Activated CD8-positive, alpha-beta memory T cell treated with anti-CD3 and anti-CD28 coated beads, Interleukin-2, amount 10 ng/mL, durations not matched to agents 7 days and 5 days (primary cell): ENCODE results near the gene PDZD2. TPM values are rescaled to one million over a fixed set of nuclear protein-coding genes. Genes with fewer than 3 reads are reported as not detected.

Experiments
- ATAC-seq: fragments of 150-1000 bp; cut with Tn5 transposase; one replicate; pipeline ENCODE4 v1.10.0; 2021; ENCODE audit warnings: moderate library complexity
- CTCF ChIA-PET: fragments of 350-600 bp; sonication (Branson Sonifier 250); formaldehyde crosslinking; loops from one replicate; lab custom pipeline; 2021; ENCODE audit warnings: antibody characterized with exemption; lab: Charles Lee
- DNase-seq: peaks from one replicate; pipeline ENCODE4 v3.0.0-alpha.2; 2020
- H3K27ac Mint-ChIP-seq: one replicate; pipeline ENCODE4 v1.8.0; 2021; ENCODE audit warnings: mild to moderate bottlenecking, mixed read lengths
- H3K27me3 Mint-ChIP-seq: one replicate; pipeline ENCODE4 v1.8.0; 2021; ENCODE audit warnings: mixed read lengths
- H3K36me3 Mint-ChIP-seq: one replicate; pipeline ENCODE4 v1.8.0; 2021; ENCODE audit warnings: mild to moderate bottlenecking, mixed read lengths
- H3K4me1 Mint-ChIP-seq: one replicate; pipeline ENCODE4 v1.8.0; 2021; ENCODE audit warnings: mixed read lengths
- H3K4me3 Mint-ChIP-seq: one replicate; pipeline ENCODE4 v1.8.0; 2021; ENCODE audit warnings: mild to moderate bottlenecking, moderate library complexity, mixed read lengths
- H3K9me3 Mint-ChIP-seq: one replicate; pipeline ENCODE4 v1.8.0; 2022; ENCODE audit warnings: low read depth, mixed read lengths
- total RNA-seq, 2 experiments: library from RNA; stranded (reverse); gene quantifications; one replicate each; pipeline ENCODE4 v1.2.3, GENCODE V29; 2021

Gene PDZD2
- total RNA-seq, 2 experiments from 2014 or later = not detected

GRCh38 chr5:31641575-31641974 lies 2.6 kb downstream of the PDZD2 start:
- Mint-ChIP-seq H3K4me1 (peaks cover 3% of the 10 kb centered on the region), H3K27ac (no peak overlapping the region), H3K27me3 (peaks cover 20% of the 10 kb centered on the region), H3K36me3 (no peaks in the 10 kb centered on the region), H3K4me3 (no peak overlapping the region), H3K9me3 (no peaks in the 10 kb centered on the region)
- CTCF ChIA-PET = no interaction called here
- DNase-seq (no peak), ATAC-seq (no peak)

- CTCF ChIA-PET = no interaction called here
- H3K27me3 Mint-ChIP-seq = peaks cover 5% of the 10 kb centered on the region
- no peak for ATAC-seq
These were observed 6.6 kb downstream of the PDZD2 start for GRCh38 chr5:31645420-31646081.

GRCh38 chr5:31648326-31648725 lies 9.4 kb downstream of the PDZD2 start:
- Mint-ChIP-seq H3K4me1 (no peaks in the 10 kb centered on the region), H3K4me3 (no peak overlapping the region), H3K27me3 (peaks cover 5% of the 10 kb centered on the region), H3K36me3 (no peaks in the 10 kb centered on the region), H3K27ac (no peak overlapping the region), H3K9me3 (no peaks in the 10 kb centered on the region)
- CTCF ChIA-PET = no interaction called here
- ATAC-seq (no peak), DNase-seq (no peak)

More at GRCh38 chr5:31645420-31646081, 6.6 kb downstream of the PDZD2 start:
- Mint-ChIP-seq H3K27ac (no peak overlapping the region), H3K9me3 (no peaks in the 10 kb centered on the region), H3K4me3 (no peak overlapping the region), H3K4me1 (no peaks in the 10 kb centered on the region), H3K36me3 (no peaks in the 10 kb centered on the region)
- DNase-seq = no peak

- Mint-ChIP-seq H3K27ac (no peak overlapping the region), H3K36me3 (no peaks in the 10 kb centered on the region), H3K9me3 (no peaks in the 10 kb centered on the region), H3K27me3 (peaks cover 5% of the 10 kb centered on the region), H3K4me1 (no peaks in the 10 kb centered on the region), H3K4me3 (no peak overlapping the region)
- no peak for ATAC-seq
- DNase-seq = no peak
- CTCF ChIA-PET = interaction anchor here (1.3 kb wide), 1 partner anchor 13 kb away, joined by 4 read pairs; no protein-coding TSS in a partner anchor
These were observed 12.3 kb downstream of the PDZD2 start for GRCh38 chr5:31651241-31651640.

- Mint-ChIP-seq H3K27ac (no peak overlapping the region), H3K4me3 (no peak overlapping the region), H3K9me3 (no peaks in the 10 kb centered on the region), H3K36me3 (no peaks in the 10 kb centered on the region), H3K4me1 (no peaks in the 10 kb centered on the region), H3K27me3 (no peaks in the 10 kb centered on the region)
- DNase-seq (no peak), ATAC-seq (no peak)
- CTCF ChIA-PET = no interaction called here
These were observed 16.6 kb downstream of the PDZD2 start for GRCh38 chr5:31655491-31655890.

- no peak for ATAC-seq
- H3K27me3 Mint-ChIP-seq = no peaks in the 10 kb centered on the region
- CTCF ChIA-PET = no interaction called here
- no peak for DNase-seq
- no peaks in the 10 kb centered on the region for H3K9me3 Mint-ChIP-seq
- no peaks in the 10 kb centered on the region for H3K4me1 Mint-ChIP-seq
- H3K4me3 Mint-ChIP-seq = no peak overlapping the region
- no peak overlapping the region for H3K27ac Mint-ChIP-seq
- H3K36me3 Mint-ChIP-seq = no peaks in the 10 kb centered on the region
These were observed 17.9 kb downstream of the PDZD2 start for GRCh38 chr5:31656806-31657205.

GRCh38 chr5:31657315-31657979 lies 18.5 kb downstream of the PDZD2 start:
- H3K27ac Mint-ChIP-seq = no peak overlapping the region
- H3K9me3 Mint-ChIP-seq = no peaks in the 10 kb centered on the region
- H3K36me3 Mint-ChIP-seq = no peaks in the 10 kb centered on the region
- no peaks in the 10 kb centered on the region for H3K27me3 Mint-ChIP-seq
- no peak overlapping the region for H3K4me3 Mint-ChIP-seq
- DNase-seq (no peak), ATAC-seq (no peak)
- CTCF ChIA-PET = no interaction called here
- H3K4me1 Mint-ChIP-seq = no peaks in the 10 kb centered on the region

- CTCF ChIA-PET = interaction anchor here (2.0 kb wide), 1 partner anchor 22 kb away, joined by 5 read pairs; the partner anchor contains the start of gene PDZD2
- ATAC-seq = no peak
These were observed 22.3 kb downstream of the PDZD2 start for GRCh38 chr5:31661257-31661656.

GRCh38 chr5:31663519-31663918 lies 24.6 kb downstream of the PDZD2 start:
- no peak for DNase-seq
- Mint-ChIP-seq H3K27ac (no peak overlapping the region), H3K4me3 (no peak overlapping the region), H3K27me3 (no peaks in the 10 kb centered on the region), H3K36me3 (no peaks in the 10 kb centered on the region), H3K4me1 (no peaks in the 10 kb centered on the region), H3K9me3 (no peaks in the 10 kb centered on the region)
- ATAC-seq = no peak
- CTCF ChIA-PET = no interaction called here

More at GRCh38 chr5:31661257-31661656, 22.3 kb downstream of the PDZD2 start:
- H3K36me3 Mint-ChIP-seq = no peaks in the 10 kb centered on the region
- H3K4me3 Mint-ChIP-seq = no peak overlapping the region
- no peaks in the 10 kb centered on the region for H3K9me3 Mint-ChIP-seq
- H3K27ac Mint-ChIP-seq = no peak overlapping the region
- H3K27me3 Mint-ChIP-seq = no peaks in the 10 kb centered on the region
- no peak for DNase-seq
- H3K4me1 Mint-ChIP-seq = no peaks in the 10 kb centered on the region

- CTCF ChIA-PET = no interaction called here
- Mint-ChIP-seq H3K9me3 (no peaks in the 10 kb centered on the region), H3K4me1 (no peaks in the 10 kb centered on the region), H3K27ac (no peak overlapping the region), H3K27me3 (no peaks in the 10 kb centered on the region), H3K36me3 (no peaks in the 10 kb centered on the region), H3K4me3 (no peak overlapping the region)
- ATAC-seq = no peak
- DNase-seq = no peak
These were observed 25.6 kb downstream of the PDZD2 start for GRCh38 chr5:31664566-31664965.

GRCh38 chr5:31671339-31671741 lies 32.4 kb downstream of the PDZD2 start:
- Mint-ChIP-seq H3K27ac (no peak overlapping the region), H3K4me3 (no peak overlapping the region), H3K4me1 (no peaks in the 10 kb centered on the region), H3K36me3 (no peaks in the 10 kb centered on the region), H3K27me3 (no peaks in the 10 kb centered on the region), H3K9me3 (no peaks in the 10 kb centered on the region)
- ATAC-seq (no peak), DNase-seq (no peak)
- CTCF ChIA-PET = no interaction called here

- CTCF ChIA-PET = no interaction called here
- ATAC-seq (no peak), DNase-seq (no peak)
- H3K4me1 Mint-ChIP-seq = no peaks in the 10 kb centered on the region
- H3K36me3 Mint-ChIP-seq = no peaks in the 10 kb centered on the region
- no peaks in the 10 kb centered on the region for H3K27me3 Mint-ChIP-seq
- no peak overlapping the region for H3K4me3 Mint-ChIP-seq
- H3K9me3 Mint-ChIP-seq = no peaks in the 10 kb centered on the region
- H3K27ac Mint-ChIP-seq = no peak overlapping the region
These were observed 35.5 kb downstream of the PDZD2 start for GRCh38 chr5:31674371-31674951.

- no peaks in the 10 kb centered on the region for H3K27me3 Mint-ChIP-seq
- DNase-seq (no peak), ATAC-seq (no peak)
- H3K4me1 Mint-ChIP-seq = no peaks in the 10 kb centered on the region
- CTCF ChIA-PET = no interaction called here
- H3K4me3 Mint-ChIP-seq = no peak overlapping the region
- no peak overlapping the region for H3K27ac Mint-ChIP-seq
- H3K36me3 Mint-ChIP-seq = no peaks in the 10 kb centered on the region
- no peaks in the 10 kb centered on the region for H3K9me3 Mint-ChIP-seq
These were observed 36.5 kb downstream of the PDZD2 start for GRCh38 chr5:31675472-31675871.

- H3K27me3 Mint-ChIP-seq = no peaks in the 10 kb centered on the region
- DNase-seq (no peak), ATAC-seq (no peak)
- no peaks in the 10 kb centered on the region for H3K9me3 Mint-ChIP-seq
- no peak overlapping the region for H3K27ac Mint-ChIP-seq
- no peaks in the 10 kb centered on the region for H3K4me1 Mint-ChIP-seq
- no peaks in the 10 kb centered on the region for H3K36me3 Mint-ChIP-seq
- H3K4me3 Mint-ChIP-seq = no peak overlapping the region
- CTCF ChIA-PET = no interaction called here
These were observed 39.2 kb downstream of the PDZD2 start for GRCh38 chr5:31678180-31678579.
